Endothelial cell of umbilical vein (primary cell): ENCODE data around the gene ATP5MK. TPM values are rescaled to one million over a fixed set of nuclear protein-coding genes. Genes with fewer than 3 reads are reported as not detected.
"Not testable (repeated sequence)": the region's sequence is repeated elsewhere in the genome, so short reads cannot be mapped to it uniquely, and the experiment has no call there.

Experiments used
- BruUV-seq: library from RNA; stranded (reverse); fragments of 400-500 nt; replicated peaks from 2 replicates; lab custom pipeline; 2021; lab: Mats Ljungman, UMichigan
- CTCF ChIA-PET: fragments of 300-600, 350-600 bp; sonication (Branson Sonifier 250); formaldehyde crosslinking; loops from one replicate; lab custom pipeline; 2021; ENCODE audit warnings: antibody characterized with exemption, inconsistent platforms; lab: Charles Lee
- POLR2A ChIA-PET: fragments of 300-600, 350-600 bp; sonication (Branson Sonifier 250); formaldehyde crosslinking; loops from one replicate; lab custom pipeline; 2021; ENCODE audit warnings: antibody characterized with exemption, inconsistent platforms; lab: Charles Lee
- DNase-seq: peaks from one replicate; pipeline ENCODE4 v3.0.0-alpha.2; 2011; ENCODE audit warnings: low read depth, low spot score
- FAIRE-seq: peaks from 2 replicates; lab custom pipeline; 2011; peaks lifted over from hg19 to GRCh38; lab: Jason Lieb, UNC
- H2AFZ ChIP-seq: 2 replicates; pipeline ENCODE4 v1.6.0; 2012; ENCODE audit warnings: low read depth, low read length, control low read depth, inconsistent platforms
- H3K27ac ChIP-seq: 2 replicates; pipeline ENCODE4 v1.5.1; 2011; ENCODE audit warnings: low read depth, mild to moderate bottlenecking, control low read depth, low read length, moderate library complexity; ENCODE audit not compliant: insufficient read depth
- H3K27me3 ChIP-seq, 2 experiments: 2 replicates each; pipeline versions ENCODE4 v1.6.0 to v1.6.1; 2011; ENCODE audit warnings: low read length in 2 of 2, mixed read lengths in 1 of 2; ENCODE audit not compliant: control insufficient read depth in 2 of 2, insufficient read depth in 2 of 2
- H3K36me3 ChIP-seq, 2 experiments: 2 replicates in 1 of 2; 3 replicates in 1 of 2; pipeline ENCODE4 v1.5.1; 2011; ENCODE audit warnings: low read length in 2 of 2, mild to moderate bottlenecking in 1 of 2, moderate library complexity in 1 of 2; ENCODE audit not compliant: control insufficient read depth in 2 of 2, insufficient read depth in 2 of 2; ENCODE audit errors: extremely low read depth in 1 of 2
- H3K4me1 ChIP-seq: 3 replicates; pipeline ENCODE4 v1.5.1; 2011; ENCODE audit warnings: mild to moderate bottlenecking, low read length; ENCODE audit not compliant: control insufficient read depth, insufficient read depth; ENCODE audit errors: extremely low read depth
- H3K4me2 ChIP-seq: 2 replicates; pipeline ENCODE4 v1.6.1; 2011; ENCODE audit warnings: low read length, control low read depth, mixed read lengths; ENCODE audit not compliant: insufficient read depth
- H3K4me3 ChIP-seq, 3 experiments: fragments of 200-600 bp in 1 of 3; sonication (generic), shearing (Covaris generic) in 1 of 3; replicated peaks in 1 of 3; 2 replicates each; pipeline ENCODE4 v1.5.1; 2011 to 2016; ENCODE audit warnings: control low read depth in 3 of 3, low read length in 3 of 3, mild to moderate bottlenecking in 2 of 3, inconsistent platforms in 1 of 3, low read depth in 1 of 3, moderate library complexity in 1 of 3; ENCODE audit not compliant: insufficient read depth in 1 of 3
- H3K79me2 ChIP-seq: 2 replicates; pipeline ENCODE4 v1.6.0; 2012; ENCODE audit warnings: low read length, inconsistent platforms; ENCODE audit not compliant: control insufficient read depth, insufficient read depth
- H3K9ac ChIP-seq: replicated peaks from 2 replicates; pipeline ENCODE3; 2011; ENCODE audit warnings: low read length, control low read depth; ENCODE audit not compliant: insufficient read depth; ENCODE audit errors: extremely low read depth
- H3K9me1 ChIP-seq: replicated peaks from 3 replicates; pipeline ENCODE4 v1.6.0; 2011; ENCODE audit warnings: mild to moderate bottlenecking, low read length; ENCODE audit not compliant: control insufficient read depth, insufficient read depth; ENCODE audit errors: extremely low read depth
- H3K9me3 ChIP-seq: replicated peaks from 2 replicates; pipeline ENCODE4 v1.5.1; 2012; ENCODE audit warnings: low read length, inconsistent platforms; ENCODE audit not compliant: control insufficient read depth, insufficient read depth
- H4K20me1 ChIP-seq: replicated peaks from 2 replicates; pipeline ENCODE3; 2011; ENCODE audit warnings: mild to moderate bottlenecking, low read length; ENCODE audit not compliant: control insufficient read depth, insufficient read depth; ENCODE audit errors: extremely low read depth
- CTCF ChIP-seq, 2 donors: IDR thresholded peaks; 1 replicate in 1 of 2; 2 replicates in 1 of 2; pipeline ENCODE4 v1.5.1; 2011; ENCODE audit warnings: low read length in 2 of 2, mild to moderate bottlenecking in 2 of 2, moderate library complexity in 2 of 2, control low read depth in 1 of 2, inconsistent platforms in 1 of 2, low read depth in 1 of 2; ENCODE audit not compliant: insufficient read depth in 1 of 2; ENCODE audit errors: extremely low read depth in 1 of 2
- FOS ChIP-seq: IDR thresholded peaks from 2 replicates; pipeline ENCODE4 v1.6.1; 2011; ENCODE audit warnings: mild to moderate bottlenecking, low read length, moderate library complexity, borderline replicate concordance; ENCODE audit not compliant: insufficient read depth
- GATA2 ChIP-seq: IDR thresholded peaks from 2 replicates; pipeline ENCODE4 v1.7.0; 2011; ENCODE audit warnings: low read depth, mild to moderate bottlenecking, moderate library complexity, mixed read lengths, low read length; ENCODE audit not compliant: insufficient read length, insufficient read depth
- JUN ChIP-seq: IDR thresholded peaks from 2 replicates; pipeline ENCODE4 v1.6.1; 2011; ENCODE audit warnings: borderline replicate concordance, low read depth; ENCODE audit not compliant: insufficient read length, insufficient read depth
- MYC ChIP-seq: IDR thresholded peaks from one replicate; pipeline ENCODE4 v1.6.1; 2011; ENCODE audit warnings: mild to moderate bottlenecking, low read depth, low read length
- POLR2A ChIP-seq: IDR thresholded peaks from 2 replicates; pipeline ENCODE4 v1.6.1; 2012; ENCODE audit warnings: low read depth, mild to moderate bottlenecking, control low read depth, low read length
- POLR2AphosphoS5 ChIP-seq: IDR thresholded peaks from 2 replicates; pipeline ENCODE4 v1.6.1; 2012; ENCODE audit warnings: low read depth, mild to moderate bottlenecking, control low read depth, low read length, moderate library complexity; ENCODE audit not compliant: insufficient read depth
- dilution Hi-C: fragments of 300-500 bp; cut with MboI; formaldehyde crosslinking; loops from one replicate; pipeline ENCODE4 v1.15.0; 2019; ENCODE audit warnings: low sequenced_read_pairs; ENCODE audit not compliant: extremely low pct_ligation_motif_present
- intact Hi-C: fragments of 100-400 bp; cut with micrococcal nuclease; formaldehyde crosslinking; loops from one replicate; pipeline ENCODE4 v1.10.0; 2022
- polyA plus RNA-seq, 4 experiments: library from polyadenylated mRNA; depleted of rRNA in 3 of 4; stranded (reverse) in 3 of 4; unstranded in 1 of 4; fragments of >200 nt; gene quantifications; 2 replicates each; pipeline versions ENCODE4 v1.2.1 to v1.2.3, GENCODE V29; 2011 to 2012; ENCODE audit warnings: missing spikeins in 1 of 4
- total RNA-seq: library from RNA; stranded (reverse); gene quantifications from 2 replicates; pipeline ENCODE4 v1.2.3, GENCODE V29; 2021
- TF ChIP-seq, protein P1 (sequence below): IDR thresholded peaks from 2 replicates; pipeline ENCODE4 v1.6.1; 2011; ENCODE audit not compliant: insufficient read depth, insufficient read length

Gene ATP5MK
- total and polyA plus RNA-seq, 2 donors (not counting 3 experiments of a cell fraction or from before 2014, with no cell fraction given) = 295 to 407 TPM

DNA sequence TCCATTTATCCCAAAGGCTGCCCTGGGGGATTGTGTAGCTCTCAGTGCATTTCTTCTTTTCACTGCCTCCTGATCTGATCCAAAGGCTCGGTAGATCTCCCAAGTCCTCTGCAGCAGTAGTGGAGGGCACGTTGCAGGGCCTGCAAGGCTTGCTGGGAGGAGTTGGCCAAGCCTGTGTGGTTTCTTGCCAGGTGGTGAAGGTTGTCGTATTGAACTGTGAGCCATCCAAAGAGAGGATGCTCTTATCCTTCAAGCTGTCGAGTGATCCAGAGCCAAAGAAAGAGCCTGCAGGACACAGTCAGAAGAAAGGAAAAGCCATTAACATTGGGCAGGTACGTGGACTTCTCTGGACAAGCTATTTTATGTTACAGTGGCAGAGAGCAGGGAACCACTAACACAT lies 21.3 kb upstream of the ATP5MK start:
- DNase-seq = no peak
- no TSS peak for BruUV-seq
- Histone ChIP-seq H3K9me3 (no peaks in the 10 kb centered on the region), H3K9ac (no peak overlapping the region), H2AFZ (no peak overlapping the region), H3K9me1 (no peaks in the 10 kb centered on the region), H3K36me3 (peaks cover 49 to 66% of the 10 kb centered on the region in 2 experiments), H3K79me2 (no peaks in the 10 kb centered on the region), H3K27ac (no peak overlapping the region), H3K27me3 (no peaks in the 10 kb centered on the region), H4K20me1 (no peaks in the 10 kb centered on the region), H3K4me2 (no peak overlapping the region), H3K4me1 (no peaks in the 10 kb centered on the region), H3K4me3 (no peak overlapping the region)
- TF ChIP-seq CTCF (IDR thresholded peaks at IDR 0.05; ENCODE audit: extremely low read depth in 1 of 2, insufficient read depth in 1 of 2, low read depth in 1 of 2, low read length in 2 of 2) = no peak
- no peak for TF ChIP-seq POLR2A
- TF ChIP-seq JUN = no peak
- no peak for TF ChIP-seq POLR2AphosphoS5
- no peak for TF ChIP-seq MYC
- TF ChIP-seq GATA2 = no peak
- TF ChIP-seq, protein P1, sequence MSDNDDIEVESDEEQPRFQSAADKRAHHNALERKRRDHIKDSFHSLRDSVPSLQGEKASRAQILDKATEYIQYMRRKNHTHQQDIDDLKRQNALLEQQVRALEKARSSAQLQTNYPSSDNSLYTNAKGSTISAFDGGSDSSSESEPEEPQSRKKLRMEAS = no peak
- no peak for TF ChIP-seq FOS
- no peak for FAIRE-seq
- dilution Hi-C loops = no loop called here
- intact Hi-C loops = loop anchor here (1.0 to 2.0 kb wide), 3 partner anchors 68 to 175 kb away; no protein-coding TSS in a partner anchor
- ChIA-PET CTCF (interaction anchor here (0.7 to 4.3 kb wide), 12 partner anchors 8 to 269 kb away, joined by 3 to 45 read pairs (median 8); partner anchors contain the start of gene NEURL1), POLR2A (interaction anchor here (0.5 kb wide), 1 partner anchor 64 kb away, joined by 5 read pairs; no protein-coding TSS in a partner anchor)

DNA sequence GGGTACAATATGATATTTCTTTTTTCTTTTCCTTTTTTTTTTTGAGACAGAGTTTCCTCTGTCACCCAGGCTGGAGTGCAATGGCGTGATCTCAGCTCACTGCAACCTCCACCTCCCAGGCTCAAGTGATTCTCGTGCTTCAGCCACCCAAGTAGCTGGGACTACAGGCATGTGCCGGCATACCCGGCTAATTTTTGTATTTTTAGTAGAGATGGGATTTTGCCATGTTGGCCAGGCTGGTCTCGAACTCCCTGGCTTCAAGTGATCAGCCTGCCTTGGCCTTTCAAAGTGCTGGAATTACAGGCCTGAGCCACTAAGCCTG lies 20.8 kb upstream of the ATP5MK start:
- FAIRE-seq, H3K27me3 ChIP-seq, H3K9me1 ChIP-seq, H3K4me1 ChIP-seq, dilution Hi-C loops, H3K9me3 ChIP-seq, H4K20me1 ChIP-seq, H3K4me3 ChIP-seq, H3K4me2 ChIP-seq, H3K79me2 ChIP-seq, H3K27ac ChIP-seq, DNase-seq, BruUV-seq, POLR2A ChIA-PET, H3K9ac ChIP-seq, H2AFZ ChIP-seq: not testable (repeated sequence)
- CTCF ChIA-PET = interaction anchor here (0.7 to 4.3 kb wide), 12 partner anchors 9 to 269 kb away, joined by 3 to 45 read pairs (median 8); partner anchors contain the start of gene NEURL1
- H3K36me3 ChIP-seq = peaks cover 46 to 65% of the 10 kb centered on the region in 2 experiments
- intact Hi-C loops = loop anchor here (1.0 to 2.0 kb wide), 3 partner anchors 68 to 176 kb away; no protein-coding TSS in a partner anchor
